HEK293 (cell line): ENCODE data around the gene PYGO1.
"Not testable (repeated sequence)": the region's sequence is repeated elsewhere in the genome, so short reads cannot be mapped to it uniquely, and the experiment has no call there.

Experiments used
- CTCF ChIA-PET: fragments of 350-600 bp; formaldehyde crosslinking; extraction: SDS; loops from one replicate; lab custom pipeline; 2021; ENCODE audit warnings: antibody characterized with exemption; lab: Yijun Ruan, JAX
- POLR2A ChIA-PET: fragments of 300-600 bp; formaldehyde crosslinking; extraction: SDS; loops from one replicate; lab custom pipeline; 2020; ENCODE audit warnings: antibody characterized with exemption, inconsistent platforms; lab: Yijun Ruan, JAX
- H3K27ac ChIP-seq: fragments of 200-500 bp; sonication (Bioruptor generic); 2 replicates; pipeline ENCODE4 v1.5.1; 2014; ENCODE audit warnings: low read depth, low read length, control low read depth, inconsistent platforms; ENCODE audit errors: extremely low read depth
- H3K36me3 ChIP-seq, 2 experiments: fragments of 200-500 bp in 1 of 2; sonication (Bioruptor generic) in 1 of 2; 1 replicate in 1 of 2; 2 replicates in 1 of 2; pipeline ENCODE4 v1.5.1; 2014 to 2017; ENCODE audit warnings: inconsistent platforms in 2 of 2, low read length in 2 of 2; ENCODE audit not compliant: control insufficient read depth in 2 of 2, insufficient read depth in 1 of 2
- H3K4me1 ChIP-seq: fragments of 200-500 bp; sonication (Bioruptor generic); 2 replicates; pipeline ENCODE4 v1.5.1; 2014; ENCODE audit warnings: mild to moderate bottlenecking, low read length, inconsistent platforms; ENCODE audit not compliant: control insufficient read depth, insufficient read depth
- H3K4me3 ChIP-seq: 2 replicates; pipeline ENCODE4 v1.5.1; 2011; ENCODE audit warnings: low read depth, mild to moderate bottlenecking, control low read depth, low read length, moderate library complexity
- H3K9me3 ChIP-seq: fragments of 200-500 bp; sonication (Bioruptor generic); 2 replicates; pipeline ENCODE4 v1.5.1; 2014; ENCODE audit warnings: low read depth, low read length, inconsistent platforms; ENCODE audit not compliant: control insufficient read depth, insufficient read depth
- BCL6B ChIP-seq: fragments of 450-650 bp; formaldehyde crosslinking; IDR thresholded peaks from 2 replicates; pipeline ENCODE4 v1.5.1; 2017; ENCODE audit warnings: missing biosample characterization, missing genetic modification characterization
- SCRT1 ChIP-seq: fragments of 450-650 bp; formaldehyde crosslinking; IDR thresholded peaks from 2 replicates; pipeline ENCODE4 v1.5.1; 2016; ENCODE audit warnings: missing biosample characterization, missing genetic modification characterization, borderline replicate concordance
- SETDB1 ChIP-seq: IDR thresholded peaks from one replicate; pipeline ENCODE4 v1.6.1; 2017; ENCODE audit warnings: mild to moderate bottlenecking, low read length, moderate library complexity, mixed read lengths; ENCODE audit not compliant: insufficient read length
- ZNF146 ChIP-seq: fragments of 450-650 bp; formaldehyde crosslinking; IDR thresholded peaks from 2 replicates; pipeline ENCODE4 v1.5.1; 2016; ENCODE audit warnings: missing biosample characterization, missing genetic modification characterization
- ZNF214 ChIP-seq: fragments of 450-650 bp; formaldehyde crosslinking; IDR thresholded peaks from 2 replicates; pipeline ENCODE4 v1.5.1; 2017; ENCODE audit warnings: missing biosample characterization, mild to moderate bottlenecking, missing genetic modification characterization, borderline replicate concordance
- ZNF324 ChIP-seq: fragments of 450-650 bp; formaldehyde crosslinking; IDR thresholded peaks from 2 replicates; pipeline ENCODE4 v1.5.1; 2016; ENCODE audit warnings: missing biosample characterization, missing genetic modification characterization
- ZNF548 ChIP-seq: fragments of 450-650 bp; formaldehyde crosslinking; IDR thresholded peaks from 2 replicates; pipeline ENCODE4 v1.5.1; 2016; ENCODE audit warnings: missing biosample characterization, missing genetic modification characterization
- ZNF580 ChIP-seq: fragments of 450-650 bp; formaldehyde crosslinking; IDR thresholded peaks from 2 replicates; pipeline ENCODE4 v1.5.1; 2016; ENCODE audit warnings: missing biosample characterization, missing genetic modification characterization
- ZNF645 ChIP-seq: fragments of 450-650 bp; formaldehyde crosslinking; IDR thresholded peaks from 2 replicates; pipeline ENCODE4; 2016; ENCODE audit warnings: missing biosample characterization, missing genetic modification characterization
- ZNF660 ChIP-seq: fragments of 450-650 bp; IDR thresholded peaks from 2 replicates; pipeline ENCODE4 v1.5.1; 2018; ENCODE audit warnings: missing biosample characterization, mild to moderate bottlenecking, missing genetic modification characterization
- ZNF704 ChIP-seq: fragments of 450-650 bp; formaldehyde crosslinking; IDR thresholded peaks from 2 replicates; pipeline ENCODE4 v1.5.1; 2016; ENCODE audit warnings: missing biosample characterization, missing genetic modification characterization
- ZNF747 ChIP-seq: fragments of 450-650 bp; formaldehyde crosslinking; IDR thresholded peaks from 2 replicates; pipeline ENCODE4 v1.5.1; 2016; ENCODE audit warnings: missing biosample characterization, missing genetic modification characterization
- ZNF768 ChIP-seq: fragments of 450-650 bp; formaldehyde crosslinking; IDR thresholded peaks from 2 replicates; pipeline ENCODE4 v1.5.1; 2018; ENCODE audit warnings: missing biosample characterization, mild to moderate bottlenecking, missing genetic modification characterization
- ZNF843 ChIP-seq: fragments of 450-650 bp; formaldehyde crosslinking; IDR thresholded peaks from 2 replicates; pipeline ENCODE4 v1.5.1; 2016; ENCODE audit warnings: missing biosample characterization, missing genetic modification characterization
- ZXDB ChIP-seq: fragments of 450-650 bp; formaldehyde crosslinking; IDR thresholded peaks from 2 replicates; pipeline ENCODE4 v1.5.1; 2016; ENCODE audit warnings: missing biosample characterization, missing genetic modification characterization

PYGO1 gene

GRCh38 chr15:55599439-55599838 is 11.3 kb upstream of the PYGO1 start:
- Histone ChIP-seq H3K36me3 (no peaks in the 10 kb centered on the region), H3K27ac (no peak overlapping the region), H3K9me3 (no peaks in the 10 kb centered on the region), H3K4me3 (no peak overlapping the region), H3K4me1 (no peaks in the 10 kb centered on the region)
- ChIA-PET CTCF (no interaction called here), POLR2A (no interaction called here)
- TF ChIP-seq ZNF645 (tag by site-specific recombination) (no peak), SETDB1 (no peak), ZNF704 (no peak), ZNF214 (tag by site-specific recombination) (no peak), ZNF660 (tag by site-specific recombination) (no peak), ZXDB (tag by site-specific recombination) (no peak)

GRCh38 chr15:55593019-55593418 is 4.9 kb upstream of the PYGO1 start:
- H3K9me3 ChIP-seq, H3K36me3 ChIP-seq, H3K4me1 ChIP-seq, POLR2A ChIA-PET, H3K27ac ChIP-seq, H3K4me3 ChIP-seq: not testable (repeated sequence)
- TF ChIP-seq ZNF580 (tag by site-specific recombination) (peak; percentile 70; the same call in 1 of the 2 replicates), ZNF146 (tag by site-specific recombination) (peak; percentile 73)
- CTCF ChIA-PET, result interaction anchor here (0.5 kb wide), 1 partner anchor 153 kb away, joined by 4 read pairs; no protein-coding TSS in a partner anchor

GRCh38 chr15:55590788-55591187 is 2.6 kb upstream of the PYGO1 start:
- POLR2A ChIA-PET, result no interaction called here
- CTCF ChIA-PET, result no interaction called here
- TF ChIP-seq ZNF324 (tag by site-specific recombination), result no peak
- no peak for TF ChIP-seq SCRT1 (tag by site-specific recombination)
- TF ChIP-seq BCL6B (tag by site-specific recombination), result no peak
- TF ChIP-seq ZNF747 (tag by site-specific recombination), result no peak
- TF ChIP-seq ZNF843 (tag by site-specific recombination), result no peak
- Histone ChIP-seq H3K27ac (no peak overlapping the region), H3K4me1 (no peaks in the 10 kb centered on the region), H3K4me3 (no peak overlapping the region), H3K9me3 (no peaks in the 10 kb centered on the region), H3K36me3 (no peaks in the 10 kb centered on the region)

- no peak overlapping the region for H3K27ac ChIP-seq
- no peak overlapping the region for H3K4me3 ChIP-seq
- H3K36me3 ChIP-seq, result peaks cover 0 to 3% of the 10 kb centered on the region in 2 experiments; a peak in 1 of 3 replicates
- H3K9me3 ChIP-seq, result no peaks in the 10 kb centered on the region
- CTCF ChIA-PET, result no interaction called here
- TF ChIP-seq ZNF548 (tag by site-specific recombination) (no peak), ZNF768 (tag by site-specific recombination) (no peak)
- H3K4me1 ChIP-seq, result no peaks in the 10 kb centered on the region
- POLR2A ChIA-PET, result interaction anchor here (0.8 to 1.1 kb wide), 2 partner anchors 13 to 63 kb away, joined by 3 to 4 read pairs; no protein-coding TSS in a partner anchor
Observed at GRCh38 chr15:55589287-55589686, 1.1 kb upstream of the PYGO1 start.
